Inflammatory macrophage treated with lipopolysaccharide for 4 hours (primary cell): ENCODE data around the gene CLPTM1L.
A peak's percentile ranks its signal among the peaks of the same experiment; 100 is the strongest.
"Not testable (repeated sequence)": the region's sequence is repeated elsewhere in the genome, so short reads cannot be mapped to it uniquely, and the experiment has no call there.

Source experiments
- DNase-seq: peaks from one replicate; pipeline ENCODE4 v3.0.0-alpha.2; 2020

Gene CLPTM1L

DNA sequence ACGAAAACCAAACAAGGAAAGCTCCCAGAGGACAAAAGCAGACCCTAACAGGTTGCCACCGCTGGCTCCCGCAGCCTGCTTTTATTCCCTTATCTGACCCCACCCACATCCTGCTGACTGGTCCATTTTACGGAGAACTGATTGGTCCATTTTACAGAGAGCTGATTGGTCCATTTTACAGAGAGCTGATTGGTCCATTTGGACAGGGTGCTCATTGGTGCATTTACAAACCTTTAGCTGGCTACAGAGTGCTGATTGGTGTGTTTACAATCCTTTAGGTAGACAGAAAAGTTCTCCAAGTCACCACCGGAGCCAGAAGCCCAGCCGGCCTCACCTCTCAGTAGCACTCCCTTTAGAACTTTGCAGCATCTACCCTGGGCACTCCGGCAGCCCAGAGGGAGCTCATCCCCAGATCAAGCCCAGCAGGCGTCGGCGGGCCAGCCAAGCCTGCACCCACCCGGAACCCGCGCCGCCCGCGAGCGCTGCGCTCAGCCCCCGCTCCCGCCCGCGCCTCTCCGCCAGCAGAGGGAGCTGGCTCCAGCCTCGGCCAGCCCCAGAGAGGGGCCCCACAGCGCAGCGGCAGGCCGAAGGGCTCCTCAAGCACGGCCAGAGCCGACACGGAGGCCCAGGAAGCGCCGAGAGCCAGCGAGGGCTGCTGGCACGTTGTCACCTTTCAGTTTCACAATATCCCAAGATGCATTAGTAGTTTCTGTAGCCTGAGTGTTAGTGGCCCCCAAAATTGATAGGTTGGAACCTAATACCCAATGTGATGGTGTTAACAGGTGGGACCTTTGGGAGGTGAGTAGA, 35.3 kb upstream of the CLPTM1L start:
- peak; percentile 15 for DNase-seq

DNA sequence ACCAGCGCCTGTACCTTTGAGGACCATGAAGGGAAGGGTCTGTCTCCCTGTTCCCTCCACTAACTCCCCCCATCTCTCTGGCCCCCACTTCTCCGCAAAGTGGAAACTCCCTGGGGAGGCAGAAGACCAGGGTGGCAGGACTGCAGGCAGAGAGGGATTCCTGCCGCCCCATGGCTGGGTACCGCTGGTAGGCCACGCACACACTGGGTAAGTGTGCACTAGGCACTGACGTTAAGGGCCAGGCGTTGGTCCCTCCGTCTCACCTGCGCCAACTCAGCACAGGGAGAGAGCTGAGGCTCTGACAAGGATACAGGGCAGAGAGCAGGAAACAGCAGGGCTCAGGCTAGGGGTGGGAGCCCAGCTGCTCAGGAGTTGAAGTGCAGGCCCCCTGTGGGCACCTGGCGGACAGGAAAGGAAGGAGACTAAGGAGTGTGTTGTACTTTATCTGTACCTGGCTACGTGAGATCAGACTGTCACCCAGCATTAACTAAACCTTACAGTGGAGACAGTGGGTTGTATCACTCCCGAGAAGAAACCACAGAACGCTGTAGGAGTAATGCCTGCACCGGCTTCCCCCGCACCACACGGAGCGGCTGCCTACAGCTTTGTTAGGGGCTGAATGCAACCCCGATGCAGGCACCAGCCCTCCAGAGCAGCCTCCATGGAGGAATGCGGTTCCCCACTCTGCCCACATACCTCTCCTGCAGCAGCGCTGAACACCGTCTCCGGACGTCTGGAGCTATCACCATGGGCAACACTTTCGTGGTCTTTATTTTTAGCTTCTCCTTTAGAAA, 34.2 kb upstream of the CLPTM1L start:
- DNase-seq, result no peak

DNA sequence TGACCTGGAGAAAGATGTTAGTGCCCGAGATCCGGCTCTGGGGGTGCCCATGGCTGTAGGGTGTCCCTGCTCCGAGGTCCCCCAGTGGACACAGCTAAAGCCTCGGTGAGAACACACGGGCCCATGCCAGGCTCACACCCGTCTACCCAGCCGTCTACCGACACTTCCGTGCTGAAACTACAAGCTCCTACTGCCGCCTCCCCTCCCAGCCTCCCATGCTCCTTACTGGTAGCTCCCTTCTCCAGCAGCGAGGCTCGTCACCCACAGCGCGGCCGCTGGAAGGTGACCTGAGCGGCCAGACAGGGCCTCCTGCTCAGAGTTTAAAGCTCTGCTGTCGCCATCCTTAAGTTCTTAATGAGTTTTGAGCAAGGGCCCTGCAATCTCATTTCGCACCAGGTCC, 33.2 kb upstream of the CLPTM1L start:
- DNase-seq, result no peak

DNA sequence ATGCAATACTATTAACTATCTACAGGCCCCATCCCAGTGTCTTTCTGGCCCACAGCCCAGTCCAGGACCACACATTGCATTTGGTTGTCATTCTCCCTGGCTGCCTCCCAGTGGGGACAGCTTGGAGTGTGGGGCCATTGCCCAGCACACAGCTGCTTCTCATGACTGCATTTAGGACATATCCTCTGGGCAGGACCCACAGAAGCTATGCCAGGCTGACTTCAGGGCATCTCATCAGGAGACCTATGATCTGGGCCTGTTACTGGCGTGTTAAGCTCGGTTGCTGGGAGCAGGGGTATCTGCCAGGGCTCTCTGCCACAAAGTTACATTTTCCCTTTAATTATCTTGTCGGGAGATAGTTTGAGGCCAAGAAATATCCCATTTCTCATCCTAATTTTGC, 32.1 kb upstream of the CLPTM1L start:
- DNase-seq, result no peak

DNA sequence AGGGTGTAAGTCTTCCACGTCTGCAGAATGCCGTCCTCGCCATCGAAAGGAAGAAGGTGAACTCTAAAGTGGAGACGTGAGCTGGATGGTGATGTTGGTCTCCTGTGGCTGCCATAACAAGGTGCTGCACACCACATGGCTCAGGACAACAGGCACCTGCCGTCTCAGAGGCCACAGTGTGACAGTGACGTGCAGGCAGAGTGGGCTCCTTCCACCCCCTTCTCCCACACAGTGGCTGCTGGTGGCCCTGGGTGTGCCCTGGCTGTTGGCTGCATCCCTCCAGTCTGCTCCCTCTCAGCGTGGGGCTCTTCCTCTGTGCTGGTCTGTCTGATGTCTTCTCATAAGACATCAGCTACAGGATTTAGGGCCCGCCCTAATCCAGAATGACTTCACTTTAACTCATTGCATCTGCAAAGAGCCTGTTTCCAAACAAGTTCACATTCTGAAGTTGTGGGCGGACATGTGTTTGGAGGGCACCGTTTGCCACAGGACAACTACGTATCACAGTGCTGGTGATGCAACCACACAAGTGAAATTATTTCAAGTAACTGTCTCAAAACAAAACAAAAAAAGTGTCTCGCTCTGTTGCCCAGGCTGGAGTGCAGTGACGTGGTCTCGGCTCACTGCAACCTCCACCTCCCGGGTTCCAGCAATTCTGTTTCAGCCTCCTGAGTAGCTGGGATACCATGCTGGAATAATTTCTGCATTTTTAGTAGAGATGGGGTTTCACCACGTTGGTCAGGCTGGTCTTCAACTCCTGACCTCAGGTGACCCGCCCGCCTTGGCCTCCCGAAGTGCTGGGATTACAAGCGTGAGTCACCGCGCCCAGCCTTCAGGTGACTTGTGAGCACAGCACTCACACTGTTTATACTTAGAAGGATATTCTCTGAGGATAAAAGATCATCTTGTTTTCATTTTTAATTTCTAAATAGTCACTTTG, 31.2 kb upstream of the CLPTM1L start:
- DNase-seq, result no peak

DNA sequence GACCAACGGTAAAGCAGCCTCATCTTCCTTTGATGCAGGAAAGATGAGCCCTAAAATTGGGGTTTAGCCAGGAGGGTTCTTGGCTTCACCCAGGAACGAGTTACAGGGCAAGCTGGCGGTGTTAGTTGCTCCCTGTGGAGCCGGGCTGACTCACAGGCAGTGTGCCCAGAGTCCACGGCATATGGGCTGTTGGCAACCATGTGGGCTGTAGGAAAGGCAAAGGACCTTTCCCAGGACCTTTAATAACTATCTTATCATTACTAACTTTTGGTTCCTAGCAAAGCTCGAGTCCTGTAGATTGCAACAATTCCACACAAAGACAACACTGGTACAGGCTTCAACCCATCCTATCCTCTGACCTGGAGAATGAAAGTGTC, 29.8 kb upstream of the CLPTM1L start:
- DNase-seq, result no peak

DNA sequence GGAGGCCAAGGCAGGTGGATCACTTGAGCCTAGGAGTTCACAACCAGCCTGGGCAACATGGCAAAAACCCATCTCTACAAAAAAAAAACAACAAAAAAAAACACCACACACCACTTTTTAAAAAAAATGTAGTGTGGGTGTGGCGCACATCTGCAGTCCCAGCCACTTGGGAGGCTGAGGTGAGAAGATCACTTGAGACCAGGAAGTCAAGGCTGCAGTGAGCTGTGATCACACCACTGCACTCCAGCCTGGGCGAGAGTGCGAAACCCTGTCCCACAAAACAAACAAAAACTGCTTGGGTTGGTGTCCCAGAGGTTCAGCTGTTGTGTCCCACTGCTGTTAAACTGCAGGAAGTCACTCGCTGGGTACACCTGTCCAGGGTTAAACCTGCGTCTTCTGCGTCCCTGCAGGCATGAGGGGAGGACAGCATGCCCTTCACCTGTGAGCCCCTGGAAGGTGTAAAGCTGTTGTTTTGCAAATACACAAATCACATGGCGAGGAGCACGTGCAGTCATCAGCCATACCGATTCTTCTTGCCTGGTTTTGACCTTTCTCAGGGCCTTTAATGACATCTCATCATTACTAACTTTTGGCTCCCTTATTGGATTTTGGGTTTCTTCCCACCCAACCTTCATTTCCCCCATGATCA, 29.3 kb upstream of the CLPTM1L start:
- no peak for DNase-seq

DNA sequence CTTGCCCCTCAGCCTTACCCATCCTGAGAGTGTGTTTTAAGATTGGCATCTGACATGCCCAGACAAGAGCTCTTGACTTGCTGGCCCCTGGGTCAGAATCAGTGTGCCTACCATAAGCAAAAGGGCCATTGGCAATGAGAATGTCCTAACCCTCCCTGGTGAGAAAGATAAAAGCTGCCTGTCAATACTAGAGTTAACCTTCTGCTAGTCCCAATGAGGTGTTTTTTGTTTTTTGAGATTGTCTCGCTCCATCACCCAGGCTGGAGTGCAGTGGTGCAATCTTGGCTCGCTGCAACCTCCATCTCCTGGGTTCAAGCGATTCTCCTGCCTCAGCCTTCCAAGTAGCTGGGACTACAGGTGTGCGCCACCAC, 27.1 kb upstream of the CLPTM1L start:
- not testable (repeated sequence) for DNase-seq

DNA sequence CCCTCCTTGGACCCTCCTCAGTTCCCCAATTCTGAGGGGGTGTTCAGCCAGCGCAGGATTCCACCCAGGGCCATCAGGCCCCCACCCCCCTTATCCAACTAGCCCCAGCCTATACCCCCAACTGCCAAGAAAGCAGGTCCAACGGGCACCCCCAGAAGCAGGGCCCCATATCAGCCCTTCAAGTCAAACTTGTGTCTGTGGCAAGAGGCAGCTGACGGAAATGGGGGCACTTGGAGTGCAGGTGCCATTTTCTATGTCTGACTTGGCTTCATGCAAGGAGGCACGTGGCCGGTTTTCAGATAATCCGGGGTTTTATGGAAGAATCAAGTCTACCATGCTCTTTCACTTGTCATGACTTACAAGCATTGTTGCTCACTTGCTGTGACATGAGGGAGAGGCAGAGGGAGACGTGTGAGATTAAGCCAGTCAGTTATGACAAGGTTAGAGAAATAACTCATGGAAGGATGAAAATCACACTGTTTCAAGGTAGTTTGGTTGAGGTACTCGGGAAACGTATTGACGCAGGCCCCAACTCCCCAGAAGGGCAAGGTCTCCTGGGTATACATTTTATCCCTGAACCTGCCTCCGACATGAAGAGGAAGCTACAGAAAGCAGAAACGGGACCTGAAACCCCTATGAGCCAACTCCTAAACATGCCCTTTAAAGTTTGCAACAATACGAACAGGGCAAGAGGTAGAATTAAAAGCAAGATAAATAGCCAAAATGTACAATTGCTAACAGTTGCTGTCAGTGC, 26.5 kb upstream of the CLPTM1L start:
- DNase-seq, result no peak

DNA sequence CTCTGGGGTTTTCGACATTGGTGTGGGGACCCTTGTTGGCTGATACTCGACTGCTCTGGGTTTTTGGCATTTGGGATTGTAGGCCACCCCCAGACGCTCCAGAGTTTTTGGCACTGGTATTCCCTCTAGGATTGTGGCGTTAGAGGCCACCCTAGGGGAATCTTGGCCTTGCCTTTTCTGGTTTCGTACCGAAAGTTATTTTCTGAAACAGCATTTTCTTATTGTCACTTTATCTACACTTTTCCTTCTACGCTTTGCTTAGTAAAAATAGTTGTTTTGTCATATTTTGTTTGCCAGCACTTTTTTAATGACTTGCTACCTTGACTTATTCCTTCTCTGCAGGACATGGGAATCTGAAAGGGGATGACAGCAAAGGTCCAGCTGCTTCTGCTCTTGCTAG, 25.1 kb upstream of the CLPTM1L start:
- no peak for DNase-seq

DNA sequence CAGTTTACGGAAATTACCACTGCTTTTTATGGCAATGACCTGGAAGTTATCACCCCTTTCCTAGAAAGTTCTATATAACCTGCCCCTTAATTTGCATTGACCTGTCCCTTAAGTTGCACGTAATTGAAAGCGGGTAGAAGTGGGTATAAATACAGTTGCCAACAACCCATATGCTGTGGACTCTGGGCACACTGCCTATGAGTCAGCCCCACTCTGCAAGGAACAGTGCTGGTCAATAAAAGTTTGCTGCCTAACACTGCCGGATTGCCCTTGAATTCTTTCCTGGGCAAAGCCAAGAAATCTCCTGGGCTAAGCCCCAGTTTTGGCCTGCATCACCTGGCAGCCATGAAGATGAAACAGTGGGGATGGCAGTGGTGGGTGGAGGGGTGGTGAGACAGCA, 23.9 kb upstream of the CLPTM1L start:
- DNase-seq, result no peak

DNA sequence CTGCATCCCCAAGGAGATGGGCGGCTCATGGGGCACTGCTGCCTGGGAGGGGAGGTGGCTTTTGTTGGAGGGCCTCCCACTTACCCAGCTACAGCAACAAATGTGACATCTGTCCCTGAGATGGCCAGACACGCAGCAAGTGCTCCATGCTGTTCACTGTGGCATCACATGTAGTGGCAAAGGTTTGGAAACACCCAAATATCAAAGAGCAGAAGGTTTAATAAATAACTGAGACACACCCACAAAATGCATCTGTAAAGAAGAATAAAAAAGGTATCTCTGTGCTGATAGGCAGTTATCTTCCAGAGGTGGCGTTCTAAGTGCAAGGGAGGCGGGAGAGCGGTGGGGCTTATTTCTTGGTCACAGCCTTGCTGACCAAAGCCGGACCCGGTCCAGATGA, 23.3 kb upstream of the CLPTM1L start:
- no peak for DNase-seq

DNA sequence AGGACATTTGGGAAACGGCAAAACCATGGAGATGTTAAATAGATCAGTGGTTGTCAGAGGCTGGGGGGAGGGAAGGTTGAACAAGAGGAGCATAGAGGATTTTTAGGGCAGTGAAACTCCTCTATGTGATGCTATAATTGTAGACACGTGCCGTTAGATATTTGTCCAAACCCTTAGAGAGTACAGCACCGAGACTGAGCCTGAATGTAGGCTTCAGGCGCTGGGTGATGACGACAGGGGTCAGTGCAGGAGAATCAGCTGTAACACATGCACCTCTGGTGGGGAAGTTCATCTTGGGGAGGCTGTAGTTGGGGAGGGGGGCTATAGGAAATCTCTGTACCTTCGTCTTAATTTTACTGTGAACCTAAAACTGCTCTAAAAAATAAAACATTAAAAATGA, 22.2 kb upstream of the CLPTM1L start:
- no peak for DNase-seq

DNA sequence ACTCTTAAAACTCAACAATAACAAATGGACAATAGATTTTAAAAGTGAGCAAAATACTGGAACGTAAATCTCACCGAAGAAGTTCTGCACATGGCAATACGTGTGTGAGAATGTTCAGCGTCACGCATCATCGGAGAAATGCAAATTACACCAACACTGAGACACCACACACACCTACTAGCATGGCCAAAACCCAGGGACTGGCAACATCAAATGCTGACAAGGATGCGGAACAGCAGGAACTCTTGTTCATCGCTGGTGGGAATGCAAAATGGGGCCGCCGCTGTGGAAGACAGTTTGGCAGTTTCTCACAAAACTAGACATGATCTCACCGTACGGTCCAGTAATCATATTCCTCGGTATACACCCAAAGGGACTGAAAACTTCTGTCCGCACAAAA, 21.6 kb upstream of the CLPTM1L start:
- no peak for DNase-seq

DNA sequence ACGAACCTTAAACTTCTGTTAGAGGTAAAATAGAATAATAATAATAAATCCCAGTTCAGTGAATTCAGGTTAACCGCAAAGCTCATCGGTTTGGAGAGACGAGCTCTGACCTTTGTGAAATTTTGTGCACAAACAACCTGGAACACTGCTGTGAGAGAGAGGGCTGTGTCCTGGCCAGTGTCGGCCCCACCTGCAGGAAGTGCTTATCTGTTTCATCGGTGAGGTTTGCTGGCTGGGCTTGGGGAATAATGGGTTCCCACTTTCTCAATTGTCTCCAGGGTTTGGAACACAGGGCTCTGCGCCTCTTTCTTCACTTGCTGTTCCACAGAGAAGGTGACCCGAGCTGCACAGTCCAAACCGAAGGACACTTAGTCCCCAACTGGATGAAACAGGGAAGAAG, 19.3 kb upstream of the CLPTM1L start:
- no peak for DNase-seq

DNA sequence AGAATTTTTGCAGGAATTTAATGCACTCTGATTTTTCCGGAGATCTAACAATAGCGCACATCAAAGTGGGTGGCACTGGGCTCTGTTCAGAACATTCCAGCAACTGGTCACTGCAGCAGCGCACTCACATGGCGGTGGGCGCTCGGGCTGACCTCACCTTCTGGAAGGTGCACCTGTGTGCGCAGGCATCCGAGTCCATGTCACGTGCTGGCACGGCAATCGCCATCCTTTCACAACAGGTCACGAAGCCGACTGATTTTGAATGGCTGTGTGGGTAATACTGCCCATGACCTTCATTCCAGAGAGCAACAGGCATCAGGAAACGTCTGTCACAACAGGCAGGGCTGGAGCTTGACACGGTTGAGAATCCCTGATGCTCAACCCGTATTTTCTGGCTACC, 18.7 kb upstream of the CLPTM1L start:
- no peak for DNase-seq

DNA sequence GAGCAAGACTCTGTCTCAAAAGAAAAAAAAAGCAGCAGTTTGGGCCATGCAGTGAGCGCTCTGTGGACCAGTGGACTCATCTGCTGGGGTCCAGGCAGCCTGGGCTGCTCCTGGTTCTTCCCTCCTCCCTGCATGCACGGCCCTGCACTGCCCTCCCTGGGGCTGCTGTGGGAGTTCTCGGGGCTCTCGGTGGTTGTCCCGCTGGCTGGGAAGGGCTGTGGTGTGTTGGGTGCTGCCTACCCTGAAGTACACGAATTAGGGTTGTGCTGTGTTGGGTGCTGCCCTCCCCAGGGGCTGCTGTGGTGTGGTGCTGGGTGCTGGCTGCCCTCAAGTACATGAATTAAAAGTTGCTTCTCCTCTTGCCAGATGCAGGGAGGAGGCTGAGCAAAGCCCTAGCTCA, 18.3 kb upstream of the CLPTM1L start:
- DNase-seq, result no peak

DNA sequence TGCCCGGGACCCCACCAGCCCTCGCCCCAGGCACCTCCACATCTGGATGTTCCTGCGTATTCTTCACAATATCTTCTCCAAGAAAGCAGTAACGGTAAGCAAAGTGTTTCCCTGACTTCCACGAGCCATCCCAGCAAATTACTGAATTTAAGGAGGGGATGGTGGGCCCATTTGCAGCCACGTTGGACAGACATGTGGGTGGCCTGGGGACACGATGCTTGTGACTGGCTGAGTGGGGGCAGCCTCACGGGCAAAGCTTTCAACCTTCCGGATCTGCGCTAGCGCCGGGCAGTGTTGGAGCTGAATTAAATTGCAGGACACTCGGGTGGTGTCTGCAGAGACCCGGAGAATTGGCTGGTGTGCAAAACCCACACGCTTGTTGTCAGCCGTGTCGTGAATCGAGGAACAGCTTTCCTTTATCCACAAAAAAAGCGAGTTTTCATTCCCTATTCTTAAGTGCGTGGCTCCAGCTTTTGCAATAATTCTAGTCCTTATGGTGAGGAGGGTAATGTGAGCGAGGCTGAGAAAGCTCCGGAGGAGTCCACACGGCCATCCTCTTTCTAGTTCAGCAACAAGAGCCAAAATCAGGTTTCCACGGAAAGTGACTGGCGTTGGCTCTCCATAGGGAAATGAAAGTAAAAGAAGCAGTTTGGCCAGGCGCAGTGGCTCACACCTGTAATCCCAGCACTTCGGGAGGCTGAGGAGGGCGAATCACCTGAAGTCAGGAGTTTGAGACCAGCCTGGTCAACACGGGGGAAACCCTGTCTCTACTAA, 17.5 kb upstream of the CLPTM1L start:
- no peak for DNase-seq

DNA sequence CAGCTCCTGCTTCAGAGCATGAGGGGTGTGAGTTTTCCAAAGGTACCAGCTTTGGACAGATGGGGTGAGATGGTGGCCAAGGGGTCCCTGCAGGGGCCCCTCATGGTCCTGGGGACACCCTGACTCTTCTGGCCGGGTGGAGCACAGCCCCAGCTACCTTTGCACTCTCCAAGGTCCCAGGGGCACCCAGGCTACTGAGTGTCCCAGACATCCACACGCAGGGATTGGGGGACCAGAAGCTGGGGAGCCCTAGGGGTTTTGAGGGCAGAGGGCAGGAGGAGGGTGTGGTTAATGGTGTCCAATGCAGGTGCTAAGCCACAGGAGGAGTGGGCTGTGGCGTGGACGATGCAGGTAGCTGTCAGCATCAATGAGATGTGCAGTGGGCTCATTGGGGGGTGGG, 16.0 kb upstream of the CLPTM1L start:
- DNase-seq, result no peak

DNA sequence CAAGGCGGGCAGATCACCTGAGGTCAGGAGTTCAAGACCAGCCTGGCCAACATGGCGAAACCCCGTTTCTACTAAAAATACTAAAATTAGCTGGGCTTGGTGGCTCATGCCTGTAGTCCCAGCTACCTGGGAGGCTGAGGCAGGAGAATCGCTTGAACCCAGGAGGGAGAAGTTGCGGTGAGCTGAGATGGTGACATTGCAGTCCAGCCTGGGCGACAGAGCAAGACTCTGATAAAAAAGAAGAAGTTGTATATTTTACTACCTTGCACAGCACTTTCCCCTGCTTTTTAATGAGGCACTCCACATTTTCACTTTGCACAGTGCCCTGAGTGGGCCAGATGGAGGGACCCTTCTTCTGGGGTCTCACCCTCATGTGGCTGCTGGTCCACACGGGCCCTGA, 15.5 kb upstream of the CLPTM1L start:
- DNase-seq, result not testable (repeated sequence)

DNA sequence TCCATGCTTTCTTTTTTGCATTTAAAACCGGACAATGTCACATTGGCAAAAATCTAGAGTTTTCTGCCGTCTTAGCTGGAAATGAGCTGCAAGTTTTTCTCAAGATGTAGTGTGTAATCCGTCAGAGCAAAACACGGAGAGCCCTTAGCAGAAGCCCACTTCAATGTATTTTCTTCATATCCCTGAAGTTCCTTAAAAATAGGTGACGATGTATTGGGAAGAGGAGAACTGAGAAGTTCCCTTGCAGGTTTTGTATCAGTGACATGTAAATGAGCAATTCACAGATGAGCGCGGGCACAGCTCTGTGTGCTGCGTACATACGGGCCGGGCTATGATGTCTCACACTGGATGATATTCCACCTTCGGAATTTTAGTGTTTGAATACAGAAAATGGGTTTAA, 14.8 kb upstream of the CLPTM1L start:
- no peak for DNase-seq
